ENCODE measurements around the gene LMTK3. TPM values are rescaled to one million over a fixed set of nuclear protein-coding genes. Genes with fewer than 3 reads are reported as not detected.

LMTK3 gene
- total RNA-seq, 4 donors from 2014 or later = 0.28 to 0.52 TPM; not detected in 2

GRCh38 chr19:48455908-48456562 is 55.6 kb downstream of the LMTK3 start:
- DNase-seq = no peak
- Histone ChIP-seq H3K4me1 (no peaks in the 10 kb centered on the region), H3K27me3 (no peaks in the 10 kb centered on the region), H3K27ac (no peak overlapping the region), H3K9me3 (no peaks in the 10 kb centered on the region), H3K36me3 (no peaks in the 10 kb centered on the region), H3K4me3 (no peak overlapping the region)
- no peak for TF ChIP-seq POLR2A (IDR thresholded peaks at IDR 0.05)
- TF ChIP-seq CTCF (IDR thresholded peaks at IDR 0.05) = no peak
- intact Hi-C loops (cut with DNase I; ENCODE audit: low total_unique reads) = no loop called here

- no peak for DNase-seq
- Histone ChIP-seq H3K27ac (no peak within 1 kb of the TSS), H3K4me3 (no peak within 1 kb of the TSS), H3K36me3 (no peaks in the 10 kb centered on the region), H3K4me1 (no peaks in the 10 kb centered on the region), H3K9me3 (no peaks in the 10 kb centered on the region), H3K27me3 (no peaks in the 10 kb centered on the region)
- TF ChIP-seq CTCF (IDR thresholded peaks at IDR 0.05) (no peak), POLR2A (IDR thresholded peaks at IDR 0.05) (no peak)
- intact Hi-C loops (cut with DNase I; ENCODE audit: low total_unique reads) = no loop called here
Observed at GRCh38 chr19:48455171-48455907, 56.3 kb downstream of the LMTK3 start, which contains the start of gene KCNJ14. Gene KCNJ14 (plus strand): TSS chr19:48455574. CDS start chr19:48461725, 6,151 bp downstream.

- no peak for DNase-seq
Observed at GRCh38 chr19:48454150-48454730, 57.4 kb downstream of the LMTK3 start.

GRCh38 chr19:48452289-48453190 is 59.1 kb downstream of the LMTK3 start:
- Histone ChIP-seq H3K9me3 (no peaks in the 10 kb centered on the region), H3K4me1 (no peaks in the 10 kb centered on the region), H3K27me3 (no peaks in the 10 kb centered on the region), H3K4me3 (no peak overlapping the region), H3K27ac (no peak overlapping the region), H3K36me3 (no peaks in the 10 kb centered on the region)
- no peak for TF ChIP-seq POLR2A (IDR thresholded peaks at IDR 0.05)
- no peak for TF ChIP-seq CTCF (IDR thresholded peaks at IDR 0.05)
- no peak for DNase-seq
- intact Hi-C loops (cut with DNase I; ENCODE audit: low total_unique reads) = no loop called here

More at GRCh38 chr19:48454150-48454730, 57.4 kb downstream of the LMTK3 start:
- intact Hi-C loops (cut with DNase I; ENCODE audit: low total_unique reads) = no loop called here
- Histone ChIP-seq H3K4me1 (no peaks in the 10 kb centered on the region), H3K4me3 (no peak overlapping the region), H3K27ac (no peak overlapping the region), H3K27me3 (no peaks in the 10 kb centered on the region), H3K36me3 (no peaks in the 10 kb centered on the region), H3K9me3 (no peaks in the 10 kb centered on the region)
- TF ChIP-seq CTCF (IDR thresholded peaks at IDR 0.05) = no peak
- TF ChIP-seq POLR2A (IDR thresholded peaks at IDR 0.05) = no peak
